ENCODE measurements around the gene CDC34. TPM values are rescaled to one million over a fixed set of nuclear protein-coding genes. Genes with fewer than 3 reads are reported as not detected.

The CDC34 gene
- total RNA-seq, 1 donor from 2014 or later, result 111 TPM

GRCh38 chr19:513368-514165 is 18.0 kb upstream of the CDC34 start:
- peaks cover 14% of the 10 kb centered on the region for H3K36me3 Mint-ChIP-seq (ENCODE audit: low read depth)
- peak overlapping the region; percentile 78 for H3K27ac Mint-ChIP-seq (ENCODE audit: unreplicated experiment)
- DNase-seq (ENCODE audit: low read depth, low spot score), result no peak
- peaks cover 7% of the 10 kb centered on the region for H3K27me3 Mint-ChIP-seq (ENCODE audit: low read depth)
- no peaks in the 10 kb centered on the region for H3K9me3 Mint-ChIP-seq
- TF ChIP-seq CTCF (conservative IDR thresholded peaks at IDR 0.05), result no peak
- peaks cover 32% of the 10 kb centered on the region for H3K4me1 Mint-ChIP-seq
- H3K4me3 Mint-ChIP-seq, result peak overlapping the region; percentile 57

GRCh38 chr19:514166-514663 is 17.3 kb upstream of the CDC34 start:
- Mint-ChIP-seq H3K4me1 (peaks cover 32% of the 10 kb centered on the region), H3K27me3 (ENCODE audit: low read depth) (peaks cover 7% of the 10 kb centered on the region), H3K4me3 (peak overlapping the region; percentile 57), H3K27ac (ENCODE audit: unreplicated experiment) (peak overlapping the region; percentile 78), H3K36me3 (ENCODE audit: low read depth) (peaks cover 14% of the 10 kb centered on the region), H3K9me3 (no peaks in the 10 kb centered on the region)
- no peak for TF ChIP-seq CTCF (conservative IDR thresholded peaks at IDR 0.05)
- DNase-seq (ENCODE audit: low read depth, low spot score), result no peak

GRCh38 chr19:517721-518597 is 13.6 kb upstream of the CDC34 start:
- Mint-ChIP-seq H3K27ac (ENCODE audit: unreplicated experiment) (no peak overlapping the region), H3K27me3 (ENCODE audit: low read depth) (peaks cover 7% of the 10 kb centered on the region), H3K36me3 (ENCODE audit: low read depth) (peaks cover 12% of the 10 kb centered on the region), H3K4me3 (no peak overlapping the region), H3K4me1 (peaks cover 20% of the 10 kb centered on the region), H3K9me3 (no peaks in the 10 kb centered on the region)
- no peak for DNase-seq (ENCODE audit: low read depth, low spot score)
- TF ChIP-seq CTCF (conservative IDR thresholded peaks at IDR 0.05), result no peak

- peaks cover 7% of the 10 kb centered on the region for H3K27me3 Mint-ChIP-seq (ENCODE audit: low read depth)
- H3K4me3 Mint-ChIP-seq, result no peak overlapping the region
- H3K4me1 Mint-ChIP-seq, result peaks cover 16% of the 10 kb centered on the region
- peak; percentile 49 for TF ChIP-seq CTCF (conservative IDR thresholded peaks at IDR 0.05)
- H3K27ac Mint-ChIP-seq (ENCODE audit: unreplicated experiment), result no peak overlapping the region
- DNase-seq (ENCODE audit: low read depth, low spot score), result peak; percentile 40
- H3K36me3 Mint-ChIP-seq (ENCODE audit: low read depth), result peaks cover 9% of the 10 kb centered on the region
- H3K9me3 Mint-ChIP-seq, result no peaks in the 10 kb centered on the region
Observed at GRCh38 chr19:518598-519231, 12.8 kb upstream of the CDC34 start.

GRCh38 chr19:519449-519865 is 12.1 kb upstream of the CDC34 start:
- Mint-ChIP-seq H3K27ac (ENCODE audit: unreplicated experiment) (no peak overlapping the region), H3K9me3 (no peaks in the 10 kb centered on the region), H3K36me3 (ENCODE audit: low read depth) (peaks cover 3% of the 10 kb centered on the region), H3K27me3 (ENCODE audit: low read depth) (peaks cover 5% of the 10 kb centered on the region), H3K4me1 (peaks cover 10% of the 10 kb centered on the region), H3K4me3 (no peak overlapping the region)
- no peak for TF ChIP-seq CTCF (conservative IDR thresholded peaks at IDR 0.05)
- DNase-seq (ENCODE audit: low read depth, low spot score), result no peak

Measured in neural crest cell (in vitro differentiated cells).